SJCRH30 (cell line): ENCODE results near the gene PPP1R26. TPM values are rescaled to one million over a fixed set of nuclear protein-coding genes. Genes with fewer than 3 reads are reported as not detected.
"Not testable (repeated sequence)": the region's sequence is repeated elsewhere in the genome, so short reads cannot be mapped to it uniquely, and the experiment has no call there.

Source experiments
- DNase-seq, 2 experiments: peaks; one replicate each; pipeline ENCODE4 v3.0.0-alpha.2; 2015 to 2020
- H3K27ac ChIP-seq: fragments of 250-450 bp; sonication (Bioruptor Pico); 2 replicates; pipeline ENCODE4 v1.5.1; 2020; ENCODE audit warnings: mild to moderate bottlenecking, moderate library complexity
- H3K27me3 ChIP-seq: fragments of 250-450 bp; sonication (Bioruptor Pico); 2 replicates; pipeline ENCODE4 v1.5.1; 2020; ENCODE audit warnings: mild to moderate bottlenecking, moderate library complexity
- H3K36me3 ChIP-seq: fragments of 250-450 bp; sonication (Bioruptor Pico); 2 replicates; pipeline ENCODE4 v1.5.1; 2020; ENCODE audit warnings: mild to moderate bottlenecking, moderate library complexity
- H3K4me1 ChIP-seq: fragments of 250-450 bp; sonication (Bioruptor Pico); 2 replicates; pipeline ENCODE4 v1.5.1; 2020; ENCODE audit warnings: mild to moderate bottlenecking, moderate library complexity
- H3K4me3 ChIP-seq: fragments of 250-450 bp; sonication (Bioruptor Pico); 2 replicates; pipeline ENCODE4 v1.5.1; 2020; ENCODE audit warnings: mild to moderate bottlenecking, moderate library complexity
- H3K9me3 ChIP-seq: fragments of 250-450 bp; sonication (Bioruptor Pico); replicated peaks from 2 replicates; pipeline ENCODE4 v1.5.1; 2020; ENCODE audit warnings: mild to moderate bottlenecking, moderate library complexity
- total RNA-seq: library from RNA; depleted of rRNA; stranded (reverse); fragments of >200 nt; shearing (Covaris generic); gene quantifications from 2 replicates; pipeline ENCODE4 v1.2.3, GENCODE V29; 2014

Gene PPP1R26
- total RNA-seq, 1 experiment from 2014 or later = 7.6 TPM

- H3K36me3 ChIP-seq = no peaks in the 10 kb centered on the region
- H3K27ac ChIP-seq = no peak overlapping the region
- H3K27me3 ChIP-seq = no peaks in the 10 kb centered on the region; the same call in 1 of the 2 replicates
- no peaks in the 10 kb centered on the region; the same call in 1 of the 2 replicates for H3K9me3 ChIP-seq
- H3K4me1 ChIP-seq = peaks cover 9% of the 10 kb centered on the region
- H3K4me3 ChIP-seq = no peak overlapping the region
- no peak for DNase-seq
Observed at GRCh38 chr9:135450956-135451355, 28.6 kb upstream of the PPP1R26 start.

- not testable (repeated sequence) for H3K36me3 ChIP-seq, DNase-seq, H3K4me3 ChIP-seq, H3K9me3 ChIP-seq, H3K27me3 ChIP-seq, H3K4me1 ChIP-seq, H3K27ac ChIP-seq
Observed at GRCh38 chr9:135451909-135452308, 27.7 kb upstream of the PPP1R26 start.

GRCh38 chr9:135454737-135455136 is 24.8 kb upstream of the PPP1R26 start:
- Histone ChIP-seq H3K36me3 (no peaks in the 10 kb centered on the region), H3K9me3 (peaks cover 3% of the 10 kb centered on the region; the same call in 1 of the 2 replicates), H3K27me3 (peaks cover 3% of the 10 kb centered on the region), H3K4me3 (no peak overlapping the region), H3K4me1 (0 out of 2 replicates have a peak, but pooled peaks cover 3% of the 10 kb centered on the region), H3K27ac (no peak overlapping the region)
- DNase-seq = no peak

- H3K9me3 ChIP-seq = peaks cover 3% of the 10 kb centered on the region; the same call in 1 of the 2 replicates
- no peaks in the 10 kb centered on the region for H3K36me3 ChIP-seq
- H3K27ac ChIP-seq = no peak overlapping the region
- H3K4me1 ChIP-seq = no peaks in the 10 kb centered on the region
- H3K4me3 ChIP-seq = no peak overlapping the region
- H3K27me3 ChIP-seq = peaks cover 7% of the 10 kb centered on the region
- DNase-seq = no peak
Observed at GRCh38 chr9:135455401-135456030, 24.1 kb upstream of the PPP1R26 start.

- Histone ChIP-seq H3K27me3 (peaks cover 14% of the 10 kb centered on the region), H3K27ac (no peak overlapping the region), H3K36me3 (no peaks in the 10 kb centered on the region), H3K9me3 (peaks cover 3% of the 10 kb centered on the region; the same call in 1 of the 2 replicates), H3K4me3 (no peak overlapping the region), H3K4me1 (no peaks in the 10 kb centered on the region)
- peak in 1 of 2 experiments; percentile 27 for DNase-seq
Observed at GRCh38 chr9:135456436-135457104, 23.0 kb upstream of the PPP1R26 start.

- not testable (repeated sequence) for DNase-seq, H3K4me1 ChIP-seq, H3K27ac ChIP-seq, H3K36me3 ChIP-seq, H3K9me3 ChIP-seq, H3K4me3 ChIP-seq
- H3K27me3 ChIP-seq = peaks cover 20% of the 10 kb centered on the region
Observed at GRCh38 chr9:135458478-135458877, 21.1 kb upstream of the PPP1R26 start.

- Histone ChIP-seq H3K4me3 (no peak overlapping the region), H3K36me3 (no peaks in the 10 kb centered on the region), H3K27me3 (peaks cover 20% of the 10 kb centered on the region; the same call in 1 of the 2 replicates), H3K9me3 (0 out of 2 replicates have a peak, but pooled peaks cover 3% of the 10 kb centered on the region), H3K4me1 (peaks cover 12% of the 10 kb centered on the region), H3K27ac (no peak overlapping the region)
- no peak for DNase-seq
Observed at GRCh38 chr9:135461936-135462335, 17.6 kb upstream of the PPP1R26 start.

GRCh38 chr9:135463140-135463539 is 16.4 kb upstream of the PPP1R26 start:
- 0 out of 2 replicates have a peak, but pooled peaks cover 3% of the 10 kb centered on the region for H3K9me3 ChIP-seq
- H3K36me3 ChIP-seq = no peaks in the 10 kb centered on the region
- peak; percentile 29 to 42 for DNase-seq
- H3K27ac ChIP-seq = no peak overlapping the region
- no peak overlapping the region for H3K4me3 ChIP-seq
- H3K27me3 ChIP-seq = peaks cover 20% of the 10 kb centered on the region; the same call in 1 of the 2 replicates
- peaks cover 12% of the 10 kb centered on the region for H3K4me1 ChIP-seq

- Histone ChIP-seq H3K9me3 (no peaks in the 10 kb centered on the region), H3K27ac (no peak overlapping the region), H3K36me3 (no peaks in the 10 kb centered on the region), H3K4me3 (no peak overlapping the region), H3K4me1 (peaks cover 12% of the 10 kb centered on the region), H3K27me3 (peaks cover 20% of the 10 kb centered on the region; the same call in 1 of the 2 replicates)
- no peak for DNase-seq
Observed at GRCh38 chr9:135464181-135464580, 15.4 kb upstream of the PPP1R26 start.

GRCh38 chr9:135468854-135469521 is 10.6 kb upstream of the PPP1R26 start:
- no peak for DNase-seq
- Histone ChIP-seq H3K4me1 (peaks cover 16% of the 10 kb centered on the region), H3K27ac (no peak overlapping the region), H3K4me3 (no peak overlapping the region), H3K36me3 (no peaks in the 10 kb centered on the region), H3K27me3 (peaks cover 15% of the 10 kb centered on the region; the same call in 1 of the 2 replicates), H3K9me3 (no peaks in the 10 kb centered on the region)

- Histone ChIP-seq H3K4me1 (peaks cover 15% of the 10 kb centered on the region), H3K27me3 (peaks cover 20% of the 10 kb centered on the region; the same call in 1 of the 2 replicates), H3K36me3 (no peaks in the 10 kb centered on the region), H3K27ac (no peak overlapping the region), H3K9me3 (no peaks in the 10 kb centered on the region), H3K4me3 (no peak overlapping the region)
- DNase-seq = peak; percentile 32 to 39
Observed at GRCh38 chr9:135471791-135472640, 7.6 kb upstream of the PPP1R26 start.

- no peak overlapping the region for H3K4me3 ChIP-seq
- H3K36me3 ChIP-seq = no peaks in the 10 kb centered on the region
- no peaks in the 10 kb centered on the region for H3K9me3 ChIP-seq
- peaks cover 15% of the 10 kb centered on the region for H3K4me1 ChIP-seq
- H3K27ac ChIP-seq = no peak overlapping the region
- peaks cover 24% of the 10 kb centered on the region for H3K27me3 ChIP-seq
- no peak for DNase-seq
Observed at GRCh38 chr9:135473972-135474543, 5.5 kb upstream of the PPP1R26 start.

GRCh38 chr9:135474915-135475314 is 4.7 kb upstream of the PPP1R26 start:
- Histone ChIP-seq H3K36me3 (no peaks in the 10 kb centered on the region), H3K9me3 (no peaks in the 10 kb centered on the region)

More at GRCh38 chr9:135474915-135475314, 4.7 kb upstream of the PPP1R26 start:
- Histone ChIP-seq H3K27me3 (peaks cover 24% of the 10 kb centered on the region), H3K4me3 (no peak overlapping the region), H3K4me1 (peaks cover 15% of the 10 kb centered on the region), H3K27ac (no peak overlapping the region)
- DNase-seq = peak in 1 of 2 experiments; percentile 43
